Occipital lobe (tissue), 2 donors: ENCODE results near the gene OSBPL10. TPM values are rescaled to one million over a fixed set of nuclear protein-coding genes. Genes with fewer than 3 reads are reported as not detected.
"Not testable (repeated sequence)": the region's sequence is repeated elsewhere in the genome, so short reads cannot be mapped to it uniquely, and the experiment has no call there.

Experiments
- DNase-seq: peaks from one replicate; lab custom pipeline; 2025; lab: John Stamatoyannopoulos, UW
- total RNA-seq: library from RNA; depleted of rRNA; stranded (reverse); fragments of >200 nt; gene quantifications from one replicate; pipeline ENCODE4 v1.2.3, GENCODE V29; 2014

The OSBPL10 gene
- total RNA-seq, 1 donor from 2014 or later, result 14.0 TPM

- DNase-seq, result no peak
These were observed 12.8 kb upstream of the OSBPL10 start for GRCh38 chr3:31993843-31994242.

- DNase-seq, result not testable (repeated sequence)
These were observed 11.9 kb upstream of the OSBPL10 start for GRCh38 chr3:31992995-31993394.

- no peak for DNase-seq
These were observed 7.2 kb upstream of the OSBPL10 start for GRCh38 chr3:31988271-31988670.

GRCh38 chr3:31985831-31986230 lies 4.8 kb upstream of the OSBPL10 start:
- DNase-seq, result no peak

- DNase-seq, result no peak
These were observed 3.3 kb upstream of the OSBPL10 start for GRCh38 chr3:31984321-31984720.

- peak; percentile 45 for DNase-seq
These were observed 394 bp downstream of the OSBPL10 start for GRCh38 chr3:31980530-31981205.

GRCh38 chr3:31979001-31979697 lies 1.9 kb downstream of the OSBPL10 start:
- DNase-seq, result no peak

- DNase-seq, result no peak
These were observed 2.5 kb downstream of the OSBPL10 start for GRCh38 chr3:31978553-31978952.

GRCh38 chr3:31977736-31978135 lies 3.3 kb downstream of the OSBPL10 start:
- no peak for DNase-seq

GRCh38 chr3:31976302-31976701 lies 4.8 kb downstream of the OSBPL10 start:
- no peak for DNase-seq

- no peak for DNase-seq
These were observed 6.1 kb downstream of the OSBPL10 start for GRCh38 chr3:31974964-31975363.

GRCh38 chr3:31974471-31974870 lies 6.6 kb downstream of the OSBPL10 start:
- DNase-seq, result no peak

- DNase-seq, result no peak
These were observed 7.2 kb downstream of the OSBPL10 start for GRCh38 chr3:31973837-31974236.

- no peak for DNase-seq
These were observed 8.0 kb downstream of the OSBPL10 start for GRCh38 chr3:31973081-31973480.

GRCh38 chr3:31971607-31972006 lies 9.5 kb downstream of the OSBPL10 start:
- DNase-seq, result no peak

GRCh38 chr3:31968927-31969418 lies 12.1 kb downstream of the OSBPL10 start:
- DNase-seq, result no peak

GRCh38 chr3:31968369-31968926 lies 12.6 kb downstream of the OSBPL10 start:
- no peak for DNase-seq

- no peak for DNase-seq
These were observed 13.5 kb downstream of the OSBPL10 start for GRCh38 chr3:31967592-31967991.

GRCh38 chr3:31966978-31967591 lies 14.0 kb downstream of the OSBPL10 start:
- no peak for DNase-seq

GRCh38 chr3:31962801-31963205 lies 18.3 kb downstream of the OSBPL10 start:
- DNase-seq, result no peak

- no peak for DNase-seq
These were observed 20.1 kb downstream of the OSBPL10 start for GRCh38 chr3:31960793-31961431.
